Naive thymus-derived CD4-positive, alpha-beta T cell (primary cell): ENCODE measurements around the gene HERC6. TPM values are rescaled to one million over a fixed set of nuclear protein-coding genes. Genes with fewer than 3 reads are reported as not detected.
"Not testable (repeated sequence)": the region's sequence is repeated elsewhere in the genome, so short reads cannot be mapped to it uniquely, and the experiment has no call there.

Source experiments
- ATAC-seq: fragments of 150-1000 bp; cut with Tn5 transposase; 2 replicates; pipeline ENCODE4 v1.10.0; 2021; ENCODE audit warnings: mild to moderate bottlenecking, moderate library complexity
- CTCF ChIA-PET: fragments of 350-600 bp; sonication (Branson Sonifier 250); formaldehyde crosslinking; loops from one replicate; lab custom pipeline; 2021; ENCODE audit warnings: antibody characterized with exemption; lab: Charles Lee
- POLR2A ChIA-PET: fragments of 350-600 bp; sonication (Branson Sonifier 250); formaldehyde crosslinking; loops from one replicate; lab custom pipeline; 2021; ENCODE audit warnings: antibody characterized with exemption, inconsistent platforms; lab: Charles Lee
- DNase-seq, 9 donors: peaks; one replicate each; pipeline versions ENCODE4 v3.0.0 to v3.0.0-alpha.2; 2020 to 2022; ENCODE audit warnings: mixed read lengths in 1 of 9
- H3K27ac ChIP-seq: one replicate; pipeline ENCODE4 v1.7.0; 2013; ENCODE audit warnings: mild to moderate bottlenecking, low read depth, low read length, moderate library complexity
- H3K27me3 ChIP-seq, 2 donors: one replicate each; pipeline ENCODE4 v1.7.0; 2013; ENCODE audit warnings: low read length in 2 of 2, mild to moderate bottlenecking in 2 of 2, moderate library complexity in 2 of 2; ENCODE audit not compliant: control insufficient read depth in 2 of 2, insufficient read depth in 2 of 2
- H3K36me3 ChIP-seq, 3 experiments: 1 replicate in 2 of 3; 2 replicates in 1 of 3; pipeline ENCODE4 v1.7.0; 2013; ENCODE audit warnings: low read length in 3 of 3, mild to moderate bottlenecking in 3 of 3, moderate library complexity in 1 of 3; ENCODE audit not compliant: insufficient read depth in 3 of 3, control insufficient read depth in 2 of 3
- H3K4me1 ChIP-seq, 2 donors: one replicate each; pipeline ENCODE4 v1.7.0; 2013; ENCODE audit warnings: low read length in 2 of 2, mild to moderate bottlenecking in 2 of 2, moderate library complexity in 1 of 2; ENCODE audit not compliant: control insufficient read depth in 2 of 2, insufficient read depth in 2 of 2
- H3K4me3 ChIP-seq: 2 replicates; pipeline ENCODE4 v1.7.0; 2013; ENCODE audit warnings: mild to moderate bottlenecking, low read length
- H3K9me3 ChIP-seq, 3 experiments: 1 replicate in 2 of 3; 2 replicates in 1 of 3; pipeline ENCODE4 v1.7.0; 2013; ENCODE audit warnings: low read length in 3 of 3; ENCODE audit not compliant: control insufficient read depth in 2 of 3
- H3K27ac Mint-ChIP-seq, 9 donors: one replicate each; pipeline ENCODE4 v1.8.0; 2020 to 2022; ENCODE audit warnings: mixed read lengths in 9 of 9, mild to moderate bottlenecking in 8 of 9, moderate library complexity in 5 of 9, inconsistent platforms in 2 of 9
- H3K27me3 Mint-ChIP-seq, 5 donors: one replicate each; pipeline ENCODE4 v1.8.0; 2021 to 2022; ENCODE audit warnings: mixed read lengths in 5 of 5, mild to moderate bottlenecking in 1 of 5
- H3K36me3 Mint-ChIP-seq, 5 donors: one replicate each; pipeline ENCODE4 v1.8.0; 2020 to 2022; ENCODE audit warnings: mixed read lengths in 5 of 5, mild to moderate bottlenecking in 3 of 5, inconsistent platforms in 1 of 5
- H3K4me1 Mint-ChIP-seq, 7 donors: one replicate each; pipeline ENCODE4 v1.8.0; 2020 to 2022; ENCODE audit warnings: mixed read lengths in 7 of 7, mild to moderate bottlenecking in 3 of 7, inconsistent platforms in 1 of 7
- H3K4me3 Mint-ChIP-seq, 10 donors: one replicate each; pipeline ENCODE4 v1.8.0; 2020 to 2022; ENCODE audit warnings: mild to moderate bottlenecking in 10 of 10, mixed read lengths in 10 of 10, moderate library complexity in 6 of 10, inconsistent platforms in 2 of 10
- H3K9me3 Mint-ChIP-seq, 11 donors: one replicate each; pipeline ENCODE4 v1.8.0; 2020 to 2022; ENCODE audit warnings: mixed read lengths in 11 of 11, mild to moderate bottlenecking in 4 of 11, inconsistent platforms in 1 of 11, moderate library complexity in 1 of 11
- intact Hi-C, 2 donors: fragments of 100-400 bp; cut with micrococcal nuclease; formaldehyde crosslinking; loops; one replicate each; pipeline ENCODE4 v1.15.1; 2023
- polyA plus RNA-seq, 2 donors: library from polyadenylated mRNA; unstranded; fragments of 300-500 nt; fragmentation: Illumina TruSeq; gene quantifications; one replicate each; pipeline ENCODE4 v1.2.3, GENCODE V29; 2021
- total RNA-seq, 6 experiments: library from RNA in 5 of 6; stranded (reverse) in 5 of 6; gene quantifications; 1 replicate in 5 of 6; 2 replicates in 1 of 6; pipeline ENCODE4 v1.2.3 and lab custom pipeline; 2021 to 2026

Gene HERC6
- total and polyA plus RNA-seq, 7 experiments from 2014 or later, result 12.6 to 43.5 (median 20.0) TPM

DNA sequence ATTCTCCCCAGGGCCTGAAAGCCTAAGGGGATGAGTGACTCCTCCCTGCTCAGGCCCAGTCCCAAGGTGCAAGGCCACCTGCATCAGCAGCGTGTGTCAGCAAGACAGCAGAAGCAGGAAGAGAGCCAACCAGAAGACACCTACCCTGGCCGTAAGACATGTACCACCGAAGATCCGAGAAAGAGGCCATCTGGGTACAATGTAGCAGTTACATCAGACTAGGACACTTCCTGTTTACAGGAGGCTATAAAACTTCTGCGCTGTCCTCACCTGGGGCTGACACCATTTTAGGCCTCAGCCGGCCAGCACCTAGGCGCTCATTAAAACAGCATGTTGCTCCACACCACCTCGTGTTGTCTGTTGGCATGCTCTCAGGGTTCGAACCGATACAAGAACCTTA, 19.1 kb upstream of the HERC6 start:
- ChIA-PET CTCF (interaction anchor here (0.9 kb wide), 1 partner anchor 116 kb away, joined by 3 read pairs; no protein-coding TSS in a partner anchor), POLR2A (interaction anchor here (0.6 to 0.9 kb wide), 2 partner anchors 75 to 99 kb away, joined by 3 read pairs; partner anchors contain the start of gene PPM1K)
- H3K27ac ChIP-seq, result no peak overlapping the region
- no peaks in the 10 kb centered on the region for H3K4me1 ChIP-seq
- intact Hi-C loops, result no loop called here
- Mint-ChIP-seq H3K36me3 (peaks cover 0 to 9% (median 8%) of the 10 kb centered on the region in 5 donors), H3K27me3 (peaks cover 0 to 13% (median 4%) of the 10 kb centered on the region in 5 donors), H3K9me3 (peaks cover 0 to 41% (median 10%) of the 10 kb centered on the region in 11 donors), H3K4me3 (no peak overlapping the region), H3K4me1 (peaks cover 0 to 2% (median 0%) of the 10 kb centered on the region in 7 donors), H3K27ac (no peak overlapping the region)
- H3K4me3 ChIP-seq, result no peak overlapping the region
- H3K27me3 ChIP-seq, result no peaks in the 10 kb centered on the region
- H3K9me3 ChIP-seq, result peaks cover 0 to 6% (median 0%) of the 10 kb centered on the region in 3 experiments
- ATAC-seq, result no peak
- no peak for DNase-seq
- no peaks in the 10 kb centered on the region for H3K36me3 ChIP-seq

DNA sequence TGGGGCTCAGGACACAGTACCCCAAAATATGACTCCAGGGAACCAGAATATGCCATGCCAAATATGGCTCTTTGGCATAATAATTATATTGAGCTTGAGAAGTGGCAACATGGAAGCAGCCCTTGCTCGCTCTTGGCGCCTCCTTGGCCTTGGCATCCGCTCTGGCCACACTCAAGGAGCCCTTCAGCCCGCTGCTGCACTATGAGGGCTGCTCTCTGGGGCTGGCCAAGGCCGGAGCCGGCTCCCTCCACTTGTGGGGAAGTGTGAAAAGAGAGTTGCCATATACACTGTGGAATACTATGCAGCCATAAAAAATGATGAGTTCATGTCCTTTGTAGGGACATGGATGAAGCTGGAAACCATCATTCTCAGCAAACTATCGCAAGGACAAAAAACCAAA, 18.4 kb upstream of the HERC6 start:
- H3K4me1 ChIP-seq, result no peaks in the 10 kb centered on the region
- intact Hi-C loops, result no loop called here
- H3K27ac ChIP-seq, result no peak overlapping the region
- Mint-ChIP-seq H3K4me3 (no peak overlapping the region), H3K4me1 (peaks cover 0 to 2% (median 0%) of the 10 kb centered on the region in 7 donors), H3K27me3 (peaks cover 0 to 13% (median 4%) of the 10 kb centered on the region in 5 donors), H3K27ac (no peak overlapping the region), H3K9me3 (peaks cover 0 to 38% (median 10%) of the 10 kb centered on the region in 11 donors), H3K36me3 (peaks cover 0 to 9% (median 8%) of the 10 kb centered on the region in 5 donors)
- POLR2A ChIA-PET, result no interaction called here
- H3K4me3 ChIP-seq, result no peak overlapping the region
- H3K27me3 ChIP-seq, result no peaks in the 10 kb centered on the region
- no peak for DNase-seq
- no peak for ATAC-seq
- H3K36me3 ChIP-seq, result no peaks in the 10 kb centered on the region
- peaks cover 0 to 4% (median 0%) of the 10 kb centered on the region in 3 experiments for H3K9me3 ChIP-seq
- CTCF ChIA-PET, result no interaction called here

DNA sequence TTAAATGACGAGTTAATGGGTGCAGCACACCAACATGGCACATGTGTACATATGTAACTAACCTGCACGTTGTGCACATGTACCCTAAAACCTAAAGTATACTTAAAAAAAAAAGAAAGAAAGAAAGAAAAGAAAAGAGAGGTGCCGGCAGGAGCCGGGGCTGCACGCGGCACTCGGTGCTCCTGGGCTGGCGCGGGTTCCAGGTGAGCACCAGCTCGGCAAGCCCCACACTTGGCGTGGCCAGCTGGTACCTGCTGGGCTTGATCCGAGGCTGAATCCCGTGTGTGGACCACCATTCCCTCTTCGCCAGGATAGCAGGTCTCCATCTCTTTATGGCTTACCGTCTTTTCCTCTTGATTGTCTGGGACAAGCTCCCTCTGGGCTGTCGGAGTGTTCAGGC, 17.9 kb upstream of the HERC6 start:
- Histone ChIP-seq H3K36me3 (no peaks in the 10 kb centered on the region), H3K9me3 (no peaks in the 10 kb centered on the region), H3K4me3 (no peak overlapping the region), H3K27ac (no peak overlapping the region), H3K4me1 (no peaks in the 10 kb centered on the region), H3K27me3 (no peaks in the 10 kb centered on the region)
- Mint-ChIP-seq H3K27ac (no peak overlapping the region), H3K4me3 (no peak overlapping the region), H3K4me1 (peaks cover 0 to 2% (median 0%) of the 10 kb centered on the region in 7 donors), H3K9me3 (peaks cover 0 to 35% (median 9%) of the 10 kb centered on the region in 11 donors), H3K36me3 (peaks cover 0 to 9% (median 8%) of the 10 kb centered on the region in 5 donors), H3K27me3 (peaks cover 0 to 13% (median 4%) of the 10 kb centered on the region in 5 donors)
- intact Hi-C loops, result no loop called here
- ATAC-seq (no peak), DNase-seq (no peak)
- ChIA-PET CTCF (no interaction called here), POLR2A (no interaction called here)

DNA sequence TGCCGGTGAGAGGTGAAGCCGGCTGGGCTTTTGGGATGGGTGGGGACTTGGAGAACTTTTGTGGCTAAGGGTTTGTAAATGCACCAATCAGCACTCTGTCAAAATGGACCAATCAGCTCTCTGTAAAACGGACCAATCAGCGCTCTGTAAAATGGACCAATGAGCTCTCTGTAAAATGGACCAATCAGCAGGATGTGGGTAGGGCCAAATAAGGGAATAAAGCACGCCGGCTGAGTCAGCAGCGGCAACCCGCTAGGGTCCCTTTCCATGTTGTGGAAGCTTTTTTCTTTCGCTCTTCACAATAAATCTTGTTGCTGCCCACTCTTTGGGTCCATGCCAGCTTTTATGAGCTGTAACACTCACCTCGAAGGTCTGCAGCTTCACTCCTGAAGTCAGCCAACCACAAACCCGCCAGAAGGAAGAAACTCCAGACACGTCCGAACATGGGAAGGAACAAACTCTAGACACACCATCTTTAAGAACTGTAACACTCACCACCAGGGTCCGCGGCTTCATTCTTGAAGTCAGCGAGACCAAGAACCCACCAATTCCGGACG, 17.4 kb upstream of the HERC6 start:
- H3K36me3 ChIP-seq, ATAC-seq, H3K4me1 Mint-ChIP-seq, DNase-seq, H3K27me3 ChIP-seq, H3K27ac ChIP-seq, H3K27ac Mint-ChIP-seq, H3K9me3 ChIP-seq, intact Hi-C loops, H3K4me3 ChIP-seq, CTCF ChIA-PET, H3K4me1 ChIP-seq, H3K36me3 Mint-ChIP-seq, H3K4me3 Mint-ChIP-seq: not testable (repeated sequence)
- Mint-ChIP-seq H3K9me3 (peaks cover 0 to 34% (median 9%) of the 10 kb centered on the region in 11 donors), H3K27me3 (peaks cover 0 to 13% (median 4%) of the 10 kb centered on the region in 5 donors)
- POLR2A ChIA-PET, result interaction anchor here (0.6 kb wide), 1 partner anchor 350 kb away, joined by 3 read pairs; no protein-coding TSS in a partner anchor

DNA sequence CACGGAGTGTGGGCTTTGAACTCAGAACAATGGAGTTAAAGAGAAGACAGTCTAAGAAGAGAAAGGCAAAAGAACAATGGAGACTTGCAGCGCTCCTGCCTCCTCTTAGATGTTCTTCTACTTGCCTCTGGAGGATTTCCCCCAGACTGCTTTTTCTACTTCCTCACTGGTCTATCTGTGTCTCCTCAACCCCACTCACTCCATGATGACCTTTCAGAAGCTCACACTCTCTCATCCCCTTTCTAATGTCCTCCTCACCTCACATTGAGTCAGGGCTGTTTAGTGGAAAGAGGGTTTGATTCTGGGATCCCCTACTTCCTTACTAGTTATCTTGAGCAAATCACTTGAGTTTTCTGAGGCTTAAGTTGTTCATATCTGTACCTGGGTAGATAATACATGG, 12.2 kb upstream of the HERC6 start:
- H3K27me3 ChIP-seq, result no peaks in the 10 kb centered on the region
- H3K4me3 Mint-ChIP-seq, result no peak overlapping the region
- H3K27ac ChIP-seq, result no peak overlapping the region
- H3K4me3 ChIP-seq, result no peak overlapping the region
- H3K36me3 ChIP-seq, result no peaks in the 10 kb centered on the region
- ChIA-PET POLR2A (interaction anchor here (1.1 kb wide), 1 partner anchor 83 kb away, joined by 3 read pairs; the partner anchor contains the start of gene PPM1K), CTCF (interaction anchor here (0.6 kb wide), 1 partner anchor 1443 kb away, joined by 3 read pairs; no protein-coding TSS in a partner anchor)
- H3K36me3 Mint-ChIP-seq, result peaks cover 0 to 5% (median 4%) of the 10 kb centered on the region in 5 donors
- no peaks in the 10 kb centered on the region for H3K9me3 ChIP-seq
- H3K4me1 Mint-ChIP-seq, result peaks cover 0 to 11% (median 0%) of the 10 kb centered on the region in 7 donors
- intact Hi-C loops, result no loop called here
- ATAC-seq, result no peak
- H3K4me1 ChIP-seq, result no peaks in the 10 kb centered on the region
- DNase-seq, result no peak
- no peak overlapping the region for H3K27ac Mint-ChIP-seq
- peaks cover 0 to 22% (median 6%) of the 10 kb centered on the region in 11 donors for H3K9me3 Mint-ChIP-seq
- H3K27me3 Mint-ChIP-seq, result peaks cover 0 to 16% (median 4%) of the 10 kb centered on the region in 5 donors

DNA sequence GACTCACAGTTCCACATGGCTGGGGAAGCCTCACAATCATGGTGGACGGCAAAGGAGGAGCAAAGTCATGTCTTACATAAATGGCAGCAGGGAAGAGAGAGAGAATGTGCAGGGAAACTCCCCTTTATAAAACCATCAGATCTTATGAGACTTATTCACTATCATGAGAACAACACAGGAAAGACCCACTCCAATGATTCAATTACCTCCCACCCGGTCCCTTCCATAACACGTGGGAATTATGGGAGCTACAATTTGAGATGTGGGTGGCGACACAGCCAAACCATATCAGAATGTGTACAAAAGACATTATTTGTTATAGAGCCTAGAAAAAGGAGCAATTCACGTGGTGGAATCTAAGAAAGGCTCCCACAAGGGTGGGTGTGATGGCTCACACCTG, 10.8 kb upstream of the HERC6 start:
- Mint-ChIP-seq H3K4me1 (peaks cover 0 to 17% (median 0%) of the 10 kb centered on the region in 7 donors), H3K4me3 (no peak overlapping the region), H3K36me3 (peaks cover 0 to 8% (median 5%) of the 10 kb centered on the region in 5 donors), H3K27ac (no peak overlapping the region), H3K27me3 (peaks cover 0 to 12% (median 4%) of the 10 kb centered on the region in 5 donors), H3K9me3 (peaks cover 0 to 16% (median 6%) of the 10 kb centered on the region in 11 donors)
- ChIA-PET POLR2A (no interaction called here), CTCF (interaction anchor here (2.5 kb wide), 1 partner anchor 150 kb away, joined by 8 read pairs; no protein-coding TSS in a partner anchor)
- Histone ChIP-seq H3K27ac (no peak overlapping the region), H3K27me3 (no peaks in the 10 kb centered on the region), H3K9me3 (no peaks in the 10 kb centered on the region), H3K4me3 (no peak overlapping the region), H3K4me1 (no peaks in the 10 kb centered on the region), H3K36me3 (no peaks in the 10 kb centered on the region)
- ATAC-seq, result no peak
- intact Hi-C loops, result loop anchor here in 1 of 2 donors (2.0 kb wide), 1 partner anchor 89 kb away; the partner anchor contains the start of gene HERC5
- no peak for DNase-seq
